HL-60 (cell line): ENCODE data around the gene NUS1.
"Not testable (repeated sequence)": the region's sequence is repeated elsewhere in the genome, so short reads cannot be mapped to it uniquely, and the experiment has no call there.

Source experiments
- DNase-seq, 2 experiments: peaks; one replicate each; pipeline ENCODE4 v3.0.0-alpha.2; 2010 to 2020; ENCODE audit warnings: low read depth in 1 of 2, low spot score in 1 of 2
- H3K27ac ChIP-seq: fragments of 250-450 bp; sonication (Bioruptor Pico); replicated peaks from 2 replicates; pipeline ENCODE4 v1.5.1; 2020; ENCODE audit warnings: mild to moderate bottlenecking, moderate library complexity
- H3K27me3 ChIP-seq: fragments of 250-450 bp; sonication (Bioruptor Pico); 2 replicates; pipeline ENCODE4 v1.5.1; 2021; ENCODE audit warnings: mild to moderate bottlenecking, moderate library complexity; ENCODE audit not compliant: insufficient read depth, poor library complexity, severe bottlenecking
- H3K4me3 ChIP-seq: replicated peaks from 2 replicates; pipeline ENCODE4 v1.5.1; 2011; ENCODE audit warnings: mild to moderate bottlenecking, control low read depth, low read length; ENCODE audit not compliant: insufficient read depth
- GABPA ChIP-seq: IDR thresholded peaks from 2 replicates; pipeline ENCODE4 v1.6.1; 2012; ENCODE audit warnings: low read depth
- POLR2AphosphoS5 ChIP-seq: IDR thresholded peaks from 2 replicates; pipeline ENCODE4 v1.6.1; 2012; ENCODE audit warnings: low read depth
- REST ChIP-seq: IDR thresholded peaks from 2 replicates; pipeline ENCODE4 v1.6.1; 2012; ENCODE audit warnings: low read depth; ENCODE audit not compliant: insufficient replicate concordance
- SPI1 ChIP-seq: IDR thresholded peaks from 2 replicates; pipeline ENCODE4 v1.6.1; 2012; ENCODE audit warnings: low read depth, mild to moderate bottlenecking, borderline replicate concordance
- TF ChIP-seq, protein P1 (sequence below): IDR thresholded peaks from one replicate; pipeline ENCODE4 v1.5.1; 2011; ENCODE audit warnings: low read length, control low read depth, inconsistent platforms; ENCODE audit not compliant: insufficient read depth

The NUS1 gene

DNA sequence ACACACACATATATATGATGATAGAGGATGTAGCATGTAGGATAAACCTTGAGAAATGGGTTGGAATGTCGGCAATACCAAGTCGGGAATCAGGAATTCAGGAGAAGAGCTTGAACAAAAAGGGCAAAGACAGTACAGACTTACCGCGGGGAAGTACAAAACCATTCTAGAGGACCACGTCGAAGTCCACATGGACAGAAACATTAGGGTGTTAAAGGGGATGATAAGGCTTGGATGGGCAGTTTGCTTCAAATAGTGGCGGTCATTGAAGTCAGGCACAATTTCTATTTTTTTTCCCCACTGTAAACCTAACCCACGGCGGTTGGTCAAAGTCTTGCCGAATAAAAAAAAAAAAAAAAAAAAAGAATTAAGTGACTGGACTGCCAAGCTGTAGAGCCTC, 766 bp upstream of the NUS1 start:
- no peak overlapping the region for H3K27ac ChIP-seq
- TF ChIP-seq POLR2AphosphoS5 (no peak), REST (no peak), GABPA (no peak), SPI1 (no peak)
- TF ChIP-seq, protein P1, sequence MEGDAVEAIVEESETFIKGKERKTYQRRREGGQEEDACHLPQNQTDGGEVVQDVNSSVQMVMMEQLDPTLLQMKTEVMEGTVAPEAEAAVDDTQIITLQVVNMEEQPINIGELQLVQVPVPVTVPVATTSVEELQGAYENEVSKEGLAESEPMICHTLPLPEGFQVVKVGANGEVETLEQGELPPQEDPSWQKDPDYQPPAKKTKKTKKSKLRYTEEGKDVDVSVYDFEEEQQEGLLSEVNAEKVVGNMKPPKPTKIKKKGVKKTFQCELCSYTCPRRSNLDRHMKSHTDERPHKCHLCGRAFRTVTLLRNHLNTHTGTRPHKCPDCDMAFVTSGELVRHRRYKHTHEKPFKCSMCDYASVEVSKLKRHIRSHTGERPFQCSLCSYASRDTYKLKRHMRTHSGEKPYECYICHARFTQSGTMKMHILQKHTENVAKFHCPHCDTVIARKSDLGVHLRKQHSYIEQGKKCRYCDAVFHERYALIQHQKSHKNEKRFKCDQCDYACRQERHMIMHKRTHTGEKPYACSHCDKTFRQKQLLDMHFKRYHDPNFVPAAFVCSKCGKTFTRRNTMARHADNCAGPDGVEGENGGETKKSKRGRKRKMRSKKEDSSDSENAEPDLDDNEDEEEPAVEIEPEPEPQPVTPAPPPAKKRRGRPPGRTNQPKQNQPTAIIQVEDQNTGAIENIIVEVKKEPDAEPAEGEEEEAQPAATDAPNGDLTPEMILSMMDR = no peak
- no peaks in the 10 kb centered on the region for H3K27me3 ChIP-seq
- H3K4me3 ChIP-seq = peak overlapping the region; percentile 90
- DNase-seq = no peak

DNA sequence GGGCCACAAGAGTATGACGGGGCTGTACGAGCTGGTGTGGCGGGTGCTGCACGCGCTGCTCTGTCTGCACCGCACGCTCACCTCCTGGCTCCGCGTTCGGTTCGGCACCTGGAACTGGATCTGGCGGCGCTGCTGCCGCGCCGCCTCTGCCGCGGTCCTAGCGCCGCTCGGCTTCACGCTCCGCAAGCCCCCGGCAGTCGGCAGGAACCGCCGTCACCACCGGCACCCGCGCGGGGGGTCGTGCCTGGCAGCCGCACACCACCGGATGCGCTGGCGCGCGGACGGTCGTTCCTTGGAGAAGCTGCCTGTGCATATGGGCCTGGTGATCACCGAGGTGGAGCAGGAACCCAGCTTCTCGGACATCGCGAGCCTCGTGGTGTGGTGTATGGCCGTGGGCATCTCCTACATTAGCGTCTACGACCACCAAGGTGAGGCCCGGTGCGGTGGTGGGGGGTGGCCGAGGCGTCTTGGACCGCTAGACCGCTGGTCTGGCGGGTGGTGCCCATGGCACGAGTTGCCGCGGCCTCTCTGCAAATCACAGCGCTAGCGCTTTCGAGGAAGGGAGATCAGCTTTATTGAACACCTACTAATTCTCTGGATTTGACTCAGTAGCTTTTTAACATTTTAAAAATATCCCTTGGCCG, 511 bp downstream of the NUS1 start:
- not testable (repeated sequence) for H3K27me3 ChIP-seq, DNase-seq
- Histone ChIP-seq H3K27ac (peak overlapping the region; percentile 70), H3K4me3 (peak overlapping the region; percentile 90)

DNA sequence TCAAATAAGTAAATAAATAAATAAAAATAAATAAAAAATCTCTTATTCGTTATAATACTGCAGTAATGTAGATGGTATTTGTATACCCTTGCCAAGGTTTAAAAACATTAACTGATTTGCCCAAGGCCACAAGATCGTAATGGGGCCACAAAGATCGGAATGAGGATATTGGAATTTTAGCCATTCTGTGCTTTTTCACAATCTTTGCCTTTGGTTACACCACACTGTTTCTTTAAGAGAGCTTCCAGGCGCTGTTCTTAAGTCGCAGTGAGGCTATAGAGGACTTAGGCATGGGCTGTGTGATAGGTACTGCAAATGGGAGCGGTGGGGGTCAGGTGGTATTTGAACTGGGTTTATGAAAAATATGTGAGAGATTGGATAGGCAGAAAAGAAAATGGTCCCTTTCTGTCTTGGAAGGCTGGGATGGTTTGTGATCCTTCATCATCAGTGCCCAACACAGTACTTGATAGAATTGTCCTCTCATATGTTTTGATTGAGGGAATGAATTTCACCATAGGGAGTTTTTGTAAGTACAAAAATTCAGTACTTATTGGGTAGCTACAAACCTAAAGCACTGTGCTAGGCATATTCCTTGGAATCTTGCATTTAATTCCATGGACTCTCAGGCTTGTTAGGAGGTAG, 1.4 kb downstream of the NUS1 start:
- peak overlapping the region; percentile 90 for H3K4me3 ChIP-seq
- H3K27me3 ChIP-seq = no peaks in the 10 kb centered on the region
- no peak for TF ChIP-seq GABPA
- no peak for TF ChIP-seq POLR2AphosphoS5
- TF ChIP-seq SPI1 = no peak
- TF ChIP-seq REST = no peak
- TF ChIP-seq, protein P1 = no peak
- H3K27ac ChIP-seq = peak overlapping the region; percentile 70
- DNase-seq = no peak

- Histone ChIP-seq H3K27me3 (no peaks in the 10 kb centered on the region), H3K4me3 (peak overlapping the region; percentile 90), H3K27ac (peak overlapping the region; percentile 38)
- peak; percentile 51 to 72 for DNase-seq
- TF ChIP-seq SPI1 = no peak
- no peak for TF ChIP-seq REST
- TF ChIP-seq GABPA = no peak
- no peak for TF ChIP-seq POLR2AphosphoS5
- TF ChIP-seq, protein P1 = no peak
These were observed 2.4 kb downstream of the NUS1 start for GRCh38 chr6:117677553-117678141.
